22Rv1 (cell line): ENCODE data around the gene CFLAR.

Source experiments
- CTCF ChIP-seq: fragments of 450-650 bp; IDR thresholded peaks from 2 replicates; pipeline ENCODE4 v1.5.1; 2017; ENCODE audit warnings: mild to moderate bottlenecking
- ZFX ChIP-seq: fragments of 450-650 bp; IDR thresholded peaks from 2 replicates; pipeline ENCODE4 v1.6.1; 2017; ENCODE audit warnings: antibody characterized with exemption, borderline replicate concordance

GRCh38 chr2:201156640-201157039 lies 40.7 kb downstream of the CFLAR start:
- TF ChIP-seq CTCF: no peak
- no peak for TF ChIP-seq ZFX
